Activated gamma-delta T cell treated with Interleukin-2 at 50 U/mL for 16 hours (primary cell): ENCODE data around the gene RPL5.

Source experiments
- DNase-seq: peaks from one replicate; pipeline ENCODE4 v3.0.0-alpha.2; 2020

RPL5 gene

GRCh38 chr1:92820551-92820950, 11.3 kb upstream of the RPL5 start:
- DNase-seq: no peak

GRCh38 chr1:92822879-92823278, 9.0 kb upstream of the RPL5 start:
- DNase-seq: no peak

DNA sequence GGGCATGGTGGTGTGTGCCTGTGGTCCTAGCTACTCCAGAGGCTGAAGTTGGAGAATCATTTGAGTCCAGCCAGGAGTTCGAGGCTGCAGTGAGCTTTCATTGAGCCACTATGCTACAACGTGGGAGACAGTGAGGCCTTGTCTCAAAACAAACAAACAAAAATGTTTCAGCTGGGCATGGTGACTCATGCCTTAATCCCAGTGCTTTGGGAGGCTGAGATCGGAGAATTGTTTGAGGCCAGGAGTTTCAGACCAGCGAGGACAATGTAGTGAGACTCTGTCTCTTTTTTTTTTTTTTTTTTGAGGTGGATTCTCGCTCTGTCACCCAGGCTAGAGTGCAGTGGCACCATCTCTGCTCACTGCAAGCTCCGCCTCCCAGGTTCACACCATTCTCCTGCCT, 5.0 kb upstream of the RPL5 start:
- DNase-seq: no peak

DNA sequence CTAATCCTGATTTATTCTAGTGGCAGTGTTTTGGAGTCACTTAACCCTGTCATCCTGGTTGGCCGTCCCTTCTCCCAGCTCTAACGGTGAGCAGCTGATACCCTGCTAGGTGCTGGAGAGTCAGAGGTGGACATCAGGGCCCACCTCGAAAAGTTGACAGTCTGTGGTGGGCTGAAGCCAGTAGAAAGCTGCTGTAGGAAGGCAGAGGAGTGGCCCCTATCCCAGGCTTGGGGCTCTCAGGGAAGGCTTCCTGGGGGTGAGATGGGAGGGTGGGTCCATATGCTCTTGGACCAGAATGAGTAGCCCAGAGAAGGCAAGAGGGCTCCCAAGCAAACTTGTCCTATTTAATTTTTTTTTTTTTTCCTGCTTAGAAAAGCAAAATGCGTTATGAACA, 475 bp upstream of the RPL5 start:
- DNase-seq: no peak

GRCh38 chr1:92832537-92833114, 786 bp downstream of the RPL5 start:
- no peak for DNase-seq

DNA sequence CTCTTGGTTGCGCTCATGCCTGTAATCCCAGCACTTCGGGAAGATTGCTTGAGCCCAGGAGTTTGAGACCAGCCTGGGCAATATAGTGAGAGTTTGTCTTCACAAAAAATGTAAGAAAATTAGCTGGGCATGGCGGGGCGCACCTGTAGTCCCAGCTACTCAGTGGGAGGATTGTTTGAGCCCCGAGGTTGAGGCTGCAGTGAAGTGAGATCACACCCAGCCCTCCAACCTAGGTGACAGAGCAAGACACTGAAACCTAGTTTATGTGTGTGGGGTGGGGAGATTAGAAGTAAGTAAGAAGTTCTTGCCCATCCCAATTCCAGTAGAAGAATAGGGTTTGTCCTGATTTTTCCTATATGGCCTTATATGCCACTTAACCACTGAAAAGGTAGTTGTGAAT, 2.0 kb downstream of the RPL5 start:
- no peak for DNase-seq

- no peak for DNase-seq
These were observed 2.8 kb downstream of the RPL5 start for GRCh38 chr1:92834617-92835016.

DNA sequence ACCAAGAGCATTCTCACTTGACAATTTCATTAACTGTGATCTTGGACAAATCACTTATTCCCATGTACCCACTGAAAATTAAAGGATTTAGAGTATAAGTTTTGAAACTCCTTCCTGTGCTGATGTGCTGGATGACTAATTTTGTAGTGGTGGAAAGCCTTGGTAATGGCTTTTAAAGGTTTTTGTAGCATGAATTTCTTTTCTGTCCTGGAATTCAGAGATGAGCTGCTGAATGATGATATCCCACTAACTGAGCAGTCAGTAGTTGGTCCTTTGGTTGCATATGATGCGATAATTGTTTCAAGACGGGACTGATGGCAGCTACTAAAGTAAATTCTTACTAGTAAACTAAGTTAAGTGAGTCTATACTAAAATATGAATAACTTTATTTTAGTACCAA, 5.2 kb downstream of the RPL5 start:
- no peak for DNase-seq

DNA sequence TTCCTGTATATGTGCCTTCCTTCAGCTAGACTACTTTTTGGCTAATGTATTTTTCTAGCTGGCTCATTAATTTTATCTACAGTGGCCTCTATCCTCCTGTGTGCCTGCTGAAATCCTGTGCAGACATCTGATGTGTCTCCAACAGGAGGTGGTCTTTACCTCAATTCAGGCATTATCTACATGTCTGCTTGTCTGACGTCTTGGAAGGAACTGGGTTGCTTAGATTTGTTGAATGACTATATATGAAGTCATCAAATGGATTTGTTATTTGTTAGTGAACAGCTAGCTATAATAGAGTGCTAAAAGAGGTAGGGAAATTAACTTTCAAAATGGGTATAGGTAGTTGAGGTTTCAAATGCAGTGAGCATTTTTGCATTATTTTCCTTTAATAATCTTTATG, 6.7 kb downstream of the RPL5 start:
- DNase-seq: no peak

GRCh38 chr1:92839442-92839841, 7.6 kb downstream of the RPL5 start:
- DNase-seq: no peak

GRCh38 chr1:92840600-92840999, 8.8 kb downstream of the RPL5 start:
- DNase-seq: no peak

- no peak for DNase-seq
These were observed 10.5 kb downstream of the RPL5 start for GRCh38 chr1:92842082-92843045.

DNA sequence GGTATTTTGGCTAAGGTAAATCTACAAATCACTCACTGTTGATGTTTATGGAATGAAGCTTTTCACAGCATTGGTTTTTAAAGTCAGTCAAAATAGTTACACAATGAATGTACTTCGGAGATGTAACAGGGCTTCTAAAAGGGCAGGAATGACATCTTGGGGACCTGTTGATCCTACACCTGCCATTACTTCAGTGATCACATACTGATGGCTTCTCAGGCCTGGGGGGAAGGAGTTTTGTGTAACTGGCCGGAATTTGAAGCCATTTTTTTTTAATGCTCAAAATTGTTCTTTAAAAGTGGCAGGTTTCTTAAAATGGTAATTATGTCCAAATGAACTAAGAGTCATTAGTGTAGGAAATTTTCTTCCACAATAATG, 11.2 kb downstream of the RPL5 start:
- DNase-seq: no peak

- DNase-seq: no peak
These were observed 11.9 kb downstream of the RPL5 start for GRCh38 chr1:92843429-92844352.

DNA sequence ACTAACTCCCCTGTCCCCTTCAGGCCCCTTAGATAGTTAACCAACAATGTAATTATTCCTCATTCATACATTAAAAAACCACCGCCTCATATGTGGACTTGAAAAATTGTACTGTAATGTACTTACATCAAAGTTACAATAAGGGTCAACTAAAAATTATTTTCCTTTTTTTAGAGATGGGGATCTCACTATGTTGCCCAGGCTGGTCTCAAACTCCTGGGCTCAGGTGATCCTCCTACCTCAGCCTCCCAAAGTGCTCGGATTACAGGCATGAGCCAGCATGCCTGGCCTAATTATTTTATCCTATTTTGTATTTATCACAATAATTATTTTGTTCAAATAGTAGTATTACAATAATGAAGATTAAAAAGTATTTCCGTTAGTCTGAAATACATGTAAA, 12.6 kb downstream of the RPL5 start:
- DNase-seq: no peak

DNA sequence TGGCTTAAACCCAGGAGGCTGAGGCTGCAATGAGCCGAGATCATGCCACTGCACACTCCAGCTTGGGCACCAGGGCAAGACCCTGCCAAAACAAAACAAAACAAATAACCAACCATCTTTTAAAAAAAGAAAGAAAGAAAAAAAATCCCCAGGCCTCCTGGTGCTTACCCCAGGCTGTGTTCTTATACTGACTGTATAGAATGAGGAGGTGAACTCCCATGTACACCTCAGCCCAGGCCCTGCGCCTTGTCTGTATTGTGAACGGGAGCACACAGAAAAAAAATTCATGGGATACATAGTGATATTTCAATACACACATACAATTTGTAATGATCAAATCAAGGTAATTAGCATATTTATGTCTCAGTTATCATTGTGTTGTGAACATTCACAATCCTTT, 14.1 kb downstream of the RPL5 start:
- no peak for DNase-seq

DNA sequence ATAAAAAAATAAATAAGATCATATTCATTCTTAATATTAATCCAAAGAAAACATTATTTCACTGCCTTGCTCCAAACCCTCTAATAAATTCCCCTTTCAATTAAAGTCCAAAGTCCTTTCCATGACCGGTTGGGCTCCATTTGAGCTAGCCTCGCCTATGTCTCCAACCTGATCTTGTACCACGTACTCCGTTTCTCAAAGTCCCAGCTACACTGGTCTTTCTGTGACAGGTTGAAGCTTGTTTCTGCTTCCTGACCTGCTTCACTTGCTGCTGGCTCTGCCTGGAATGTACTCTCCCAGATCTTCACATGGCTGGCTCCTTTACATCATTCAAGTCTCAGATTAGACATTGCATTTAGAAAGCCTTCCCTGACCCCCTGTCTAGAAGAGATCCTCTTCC, 16.4 kb downstream of the RPL5 start:
- no peak for DNase-seq

DNA sequence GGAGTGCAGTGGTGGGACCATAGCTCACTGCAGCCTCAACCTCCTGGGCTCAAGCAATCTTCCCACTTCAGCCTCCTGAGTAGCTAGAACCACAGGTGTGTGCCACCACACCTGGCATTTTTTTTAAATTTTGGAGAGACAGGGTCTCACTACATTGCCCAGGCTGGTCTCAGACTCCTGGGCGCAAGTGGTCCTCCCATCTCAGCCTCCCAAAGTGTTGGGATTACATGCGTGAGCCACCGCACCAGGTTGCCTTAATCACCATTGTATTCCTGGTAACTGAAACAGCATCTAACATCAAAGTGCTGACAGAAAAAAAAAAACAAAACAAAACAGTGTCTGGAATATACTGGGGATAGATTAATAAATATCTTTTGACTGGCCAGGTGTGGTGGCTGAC, 18.2 kb downstream of the RPL5 start:
- no peak for DNase-seq

GRCh38 chr1:92851729-92852128, 19.9 kb downstream of the RPL5 start:
- DNase-seq: no peak

DNA sequence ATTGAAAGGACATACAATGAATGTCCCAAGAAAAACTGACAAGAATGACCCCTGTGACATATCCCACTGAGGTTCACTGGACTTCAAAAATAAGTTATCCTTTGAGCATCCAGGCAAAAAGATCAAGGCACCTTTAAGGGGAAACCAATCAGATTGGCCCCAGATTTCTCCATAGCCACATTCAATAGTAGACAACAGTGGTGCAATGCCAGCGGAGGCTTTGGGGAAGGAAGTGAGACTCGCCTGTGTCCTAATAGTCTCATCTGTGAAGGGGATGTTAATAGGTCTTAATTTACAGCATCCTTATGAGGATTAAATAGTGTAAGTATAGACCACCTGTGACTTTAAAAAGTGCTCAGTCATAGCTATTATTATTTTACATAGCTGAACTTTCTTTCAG, 21.5 kb downstream of the RPL5 start:
- DNase-seq: no peak

DNA sequence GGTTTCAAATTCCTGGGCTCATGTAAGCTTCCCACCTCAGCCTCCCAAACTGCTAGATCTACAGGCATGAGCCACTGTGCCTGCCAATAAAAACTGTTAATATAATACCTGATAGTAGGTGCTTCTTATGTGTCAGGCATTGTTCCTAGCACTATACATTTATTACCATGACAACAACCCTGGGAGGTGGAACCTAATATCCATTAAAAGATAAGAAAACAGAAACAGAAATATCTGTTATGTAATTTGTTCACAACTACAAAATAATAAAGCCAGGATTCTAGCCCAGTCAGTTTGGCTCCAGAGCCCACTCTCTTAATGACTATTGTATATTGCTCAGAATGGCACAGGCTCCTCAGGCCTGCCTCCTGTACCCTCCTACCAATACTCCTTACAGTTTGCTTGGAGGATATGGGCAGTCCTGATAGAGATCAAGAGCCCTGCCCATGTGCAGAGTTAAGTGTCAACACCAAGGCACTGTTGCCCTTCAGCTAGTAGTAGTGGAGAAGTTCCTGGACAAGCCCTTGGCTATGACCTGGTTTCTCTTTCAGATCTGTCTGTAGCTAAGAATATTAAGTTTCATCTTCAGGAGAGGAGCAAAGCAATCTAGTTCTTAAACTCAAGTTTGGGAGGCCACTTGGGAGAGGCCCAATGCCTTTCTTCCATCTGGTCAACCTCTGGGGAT, 22.4 kb downstream of the RPL5 start:
- no peak for DNase-seq

DNA sequence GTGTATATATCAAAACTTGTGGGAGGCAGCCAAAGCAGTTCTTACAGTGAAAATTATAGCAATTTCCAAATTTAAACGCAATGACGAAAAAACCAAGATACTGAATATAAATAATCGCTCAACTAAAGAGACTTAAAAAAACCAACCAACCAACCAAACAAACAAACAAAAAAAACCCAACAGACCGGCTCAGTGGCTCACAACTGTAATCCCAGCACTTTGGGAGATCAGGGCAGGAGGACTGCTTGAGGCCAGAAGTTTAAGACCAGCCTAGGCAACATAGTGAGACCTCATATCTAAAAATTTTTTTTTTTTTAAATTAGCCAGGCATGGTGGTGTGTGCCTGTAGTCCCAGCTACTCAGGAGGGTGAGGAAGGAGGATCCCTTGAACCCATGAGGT, 23.4 kb downstream of the RPL5 start:
- no peak for DNase-seq

GRCh38 chr1:92857817-92858216, 26.0 kb downstream of the RPL5 start:
- no peak for DNase-seq
